HepG2 (cell line): ENCODE measurements around the gene HOXA4. TPM values are rescaled to one million over a fixed set of nuclear protein-coding genes. Genes with fewer than 3 reads are reported as not detected.

Experiments
- BATF2 ChIP-seq: sonication (generic); formaldehyde crosslinking; IDR thresholded peaks from 2 replicates; pipeline ENCODE4 v1.8.0; 2022; ENCODE audit warnings: mild to moderate bottlenecking, missing genetic modification reagents, moderate library complexity
- ESRRA ChIP-seq: sonication (generic); formaldehyde crosslinking; IDR thresholded peaks from 2 replicates; pipeline ENCODE4 v1.5.1; 2020; ENCODE audit warnings: mild to moderate bottlenecking, low read depth, missing genetic modification reagents
- FOXO4 ChIP-seq: sonication (generic); formaldehyde crosslinking; conservative IDR thresholded peaks from 2 replicates; pipeline ENCODE4 v1.8.1; 2023; ENCODE audit warnings: missing genetic modification reagents
- MIXL1 ChIP-seq: IDR thresholded peaks from 2 replicates; pipeline ENCODE4 v1.6.1; 2016
- NCOA1 ChIP-seq: sonication (generic); formaldehyde crosslinking; IDR thresholded peaks from 2 replicates; pipeline ENCODE4 v1.9.0; 2021; ENCODE audit warnings: missing genetic modification reagents
- NFE2L1 ChIP-seq: sonication (generic); formaldehyde crosslinking; IDR thresholded peaks from 2 replicates; pipeline ENCODE4 v1.4.0; 2020; ENCODE audit warnings: missing genetic modification reagents, mild to moderate bottlenecking, borderline replicate concordance
- NFIB ChIP-seq: sonication (generic); formaldehyde crosslinking; IDR thresholded peaks from 2 replicates; pipeline ENCODE4 v1.9.0; 2021; ENCODE audit warnings: missing genetic modification reagents, mild to moderate bottlenecking, borderline replicate concordance
- SAP130 ChIP-seq: IDR thresholded peaks from 2 replicates; pipeline ENCODE4 v1.6.1; 2016; ENCODE audit warnings: low read depth
- SIN3B ChIP-seq: fragments of 150-350 bp; IDR thresholded peaks from 2 replicates; pipeline ENCODE4 v1.6.1; 2014; ENCODE audit warnings: low read length
- TFAP4 ChIP-seq: sonication (generic); IDR thresholded peaks from 2 replicates; pipeline ENCODE4 v1.6.1; 2016; ENCODE audit warnings: low read depth, borderline replicate concordance
- ZHX2 ChIP-seq, 2 experiments: sonication (generic) in 1 of 2; formaldehyde crosslinking in 1 of 2; IDR thresholded peaks; 2 replicates each; pipeline versions ENCODE4 v1.6.1 to v1.9.0; 2014 to 2022; ENCODE audit warnings: antibody characterized with exemption in 1 of 2, borderline replicate concordance in 1 of 2, inconsistent platforms in 1 of 2, low read depth in 1 of 2, missing genetic modification reagents in 1 of 2
- ZIK1 ChIP-seq: sonication (generic); formaldehyde crosslinking; IDR thresholded peaks from 2 replicates; pipeline ENCODE4 v1.5.0; 2020; ENCODE audit warnings: mild to moderate bottlenecking, low read depth, missing genetic modification reagents, borderline replicate concordance
- ZNF326 ChIP-seq: sonication (generic); formaldehyde crosslinking; IDR thresholded peaks from 2 replicates; pipeline ENCODE4 v1.4.0; 2020; ENCODE audit warnings: missing genetic modification reagents, borderline replicate concordance
- ZNF331 ChIP-seq: sonication (generic); formaldehyde crosslinking; IDR thresholded peaks from 2 replicates; pipeline ENCODE4 v1.4.0; 2020; ENCODE audit warnings: missing genetic modification reagents
- ZNF333 ChIP-seq: sonication (generic); formaldehyde crosslinking; IDR thresholded peaks from 2 replicates; pipeline ENCODE4 v1.4.0; 2020; ENCODE audit warnings: mild to moderate bottlenecking, missing genetic modification reagents, borderline replicate concordance
- ZNF563 ChIP-seq: sonication (generic); formaldehyde crosslinking; IDR thresholded peaks from 2 replicates; pipeline ENCODE4 v1.8.0; 2022; ENCODE audit warnings: mild to moderate bottlenecking, moderate library complexity, missing genetic modification reagents
- ZNF597 ChIP-seq: sonication (generic); formaldehyde crosslinking; IDR thresholded peaks from 2 replicates; pipeline ENCODE4 v1.5.0; 2020; ENCODE audit warnings: missing genetic modification reagents
- ZNF616 ChIP-seq: sonication (generic); formaldehyde crosslinking; IDR thresholded peaks from 2 replicates; pipeline ENCODE4 v1.5.0; 2020; ENCODE audit warnings: low read depth, mild to moderate bottlenecking, missing genetic modification reagents
- ZNF670 ChIP-seq: sonication (generic); formaldehyde crosslinking; IDR thresholded peaks from 2 replicates; pipeline ENCODE4 v1.8.0; 2022; ENCODE audit warnings: mild to moderate bottlenecking, missing genetic modification reagents, borderline replicate concordance
- polyA plus RNA-seq, 8 experiments: library from polyadenylated mRNA; depleted of rRNA in 3 of 8; stranded (reverse) in 7 of 8; unstranded in 1 of 8; fragments of >200 nt; fragmentation: Illumina TruSeq in 4 of 8; extraction: Trizol in 4 of 8; gene quantifications; 2 replicates each; pipeline versions ENCODE4 v1.2.1 to v1.2.3, GENCODE V29; 2011 to 2016; ENCODE audit warnings: low read depth in 4 of 8, missing spikeins in 1 of 8, mixed read lengths in 1 of 8; ENCODE audit not compliant: insufficient read depth in 1 of 8
- total RNA-seq, 5 experiments: library from RNA; depleted of rRNA; stranded (reverse); fragments of >200 nt; fragmentation: Illumina TruSeq; extraction: Trizol; gene quantifications; 2 replicates each; pipeline ENCODE4 v1.2.3, GENCODE V29; 2016; ENCODE audit warnings: low read depth in 1 of 5

The HOXA4 gene
- total and polyA plus RNA-seq, 2 of the 13 experiments (the other 11 are each of a cell fraction or from before 2014, with no cell fraction given), result 2.4 to 5.4 TPM

GRCh38 chr7:27160546-27161213, 30.1 kb upstream of the HOXA4 start (continued):
- TF ChIP-seq ZNF331 (CRISPR knock-in tag) (no peak; the same call in 1 of the 2 replicates), ZNF326 (CRISPR knock-in tag) (no peak), SAP130 (CRISPR knock-in tag) (peak; percentile 42), NFIB (CRISPR knock-in tag) (no peak), ZIK1 (no peak), NCOA1 (CRISPR knock-in tag) (0 out of 2 replicates have a peak, but pooled peaks have one; percentile 32), NFE2L1 (no peak), BATF2 (no peak), ZNF563 (CRISPR knock-in tag) (no peak), ZHX2 (IDR thresholded peaks at IDR 0.05; ENCODE audit: low read depth) (no peak), ZHX2 (CRISPR knock-in tag; IDR thresholded peaks at IDR 0.05; ENCODE audit: borderline replicate concordance) (no peak), ZNF333 (0 out of 2 replicates have a peak, but pooled peaks have one; percentile 63), SIN3B (no peak), ESRRA (CRISPR knock-in tag) (no peak), TFAP4 (peak; percentile 21; the same call in 1 of the 2 replicates), FOXO4 (CRISPR knock-in tag) (no peak), ZNF597 (CRISPR knock-in tag) (no peak), ZNF616 (CRISPR knock-in tag) (no peak), ZNF670 (CRISPR knock-in tag) (no peak), MIXL1 (no peak)
